ENCODE measurements around the gene FXYD2. TPM values are rescaled to one million over a fixed set of nuclear protein-coding genes. Genes with fewer than 3 reads are reported as not detected.
A peak's percentile ranks its signal among the peaks of the same experiment; 100 is the strongest.

Gene FXYD2
- total RNA-seq, 1 donor from 2014 or later, result 1.3 TPM

DNA sequence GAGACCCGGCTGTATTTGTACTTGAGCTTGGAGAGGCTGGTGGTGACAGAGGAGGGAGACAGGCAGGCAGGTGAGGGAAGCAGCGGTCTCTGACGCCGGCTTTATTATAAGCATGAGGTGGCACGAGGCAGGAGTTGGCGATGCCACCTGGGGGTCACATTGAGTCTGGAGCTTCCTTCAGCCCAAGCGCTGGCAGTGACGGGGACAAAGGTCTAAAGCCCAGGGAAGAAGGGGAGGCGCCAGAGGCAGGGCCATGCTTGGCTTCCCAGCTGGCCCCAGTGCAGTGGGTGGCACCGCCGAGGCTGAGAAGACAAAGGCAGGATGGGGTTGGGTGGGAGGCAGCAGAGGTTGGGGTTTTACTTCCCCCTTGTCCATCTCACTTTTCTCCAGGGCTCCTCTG is 4.5 kb downstream of the FXYD2 start:
- Histone ChIP-seq H3K27me3 (ENCODE audit: low read depth) (peaks cover 4% of the 10 kb centered on the region), H3K27ac (replicated peaks) (no peak overlapping the region), H3K4me1 (peaks cover 62% of the 10 kb centered on the region), H3K4me3 (no peak overlapping the region), H3K9me3 (replicated peaks) (no peaks in the 10 kb centered on the region), H3K36me3 (no peaks in the 10 kb centered on the region)
- no peak for DNase-seq
- intact Hi-C loops (cut with micrococcal nuclease), result no loop called here
- TF ChIP-seq, protein P1, sequence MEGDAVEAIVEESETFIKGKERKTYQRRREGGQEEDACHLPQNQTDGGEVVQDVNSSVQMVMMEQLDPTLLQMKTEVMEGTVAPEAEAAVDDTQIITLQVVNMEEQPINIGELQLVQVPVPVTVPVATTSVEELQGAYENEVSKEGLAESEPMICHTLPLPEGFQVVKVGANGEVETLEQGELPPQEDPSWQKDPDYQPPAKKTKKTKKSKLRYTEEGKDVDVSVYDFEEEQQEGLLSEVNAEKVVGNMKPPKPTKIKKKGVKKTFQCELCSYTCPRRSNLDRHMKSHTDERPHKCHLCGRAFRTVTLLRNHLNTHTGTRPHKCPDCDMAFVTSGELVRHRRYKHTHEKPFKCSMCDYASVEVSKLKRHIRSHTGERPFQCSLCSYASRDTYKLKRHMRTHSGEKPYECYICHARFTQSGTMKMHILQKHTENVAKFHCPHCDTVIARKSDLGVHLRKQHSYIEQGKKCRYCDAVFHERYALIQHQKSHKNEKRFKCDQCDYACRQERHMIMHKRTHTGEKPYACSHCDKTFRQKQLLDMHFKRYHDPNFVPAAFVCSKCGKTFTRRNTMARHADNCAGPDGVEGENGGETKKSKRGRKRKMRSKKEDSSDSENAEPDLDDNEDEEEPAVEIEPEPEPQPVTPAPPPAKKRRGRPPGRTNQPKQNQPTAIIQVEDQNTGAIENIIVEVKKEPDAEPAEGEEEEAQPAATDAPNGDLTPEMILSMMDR (IDR thresholded peaks at IDR 0.05; ENCODE audit: borderline replicate concordance), result no peak

DNA sequence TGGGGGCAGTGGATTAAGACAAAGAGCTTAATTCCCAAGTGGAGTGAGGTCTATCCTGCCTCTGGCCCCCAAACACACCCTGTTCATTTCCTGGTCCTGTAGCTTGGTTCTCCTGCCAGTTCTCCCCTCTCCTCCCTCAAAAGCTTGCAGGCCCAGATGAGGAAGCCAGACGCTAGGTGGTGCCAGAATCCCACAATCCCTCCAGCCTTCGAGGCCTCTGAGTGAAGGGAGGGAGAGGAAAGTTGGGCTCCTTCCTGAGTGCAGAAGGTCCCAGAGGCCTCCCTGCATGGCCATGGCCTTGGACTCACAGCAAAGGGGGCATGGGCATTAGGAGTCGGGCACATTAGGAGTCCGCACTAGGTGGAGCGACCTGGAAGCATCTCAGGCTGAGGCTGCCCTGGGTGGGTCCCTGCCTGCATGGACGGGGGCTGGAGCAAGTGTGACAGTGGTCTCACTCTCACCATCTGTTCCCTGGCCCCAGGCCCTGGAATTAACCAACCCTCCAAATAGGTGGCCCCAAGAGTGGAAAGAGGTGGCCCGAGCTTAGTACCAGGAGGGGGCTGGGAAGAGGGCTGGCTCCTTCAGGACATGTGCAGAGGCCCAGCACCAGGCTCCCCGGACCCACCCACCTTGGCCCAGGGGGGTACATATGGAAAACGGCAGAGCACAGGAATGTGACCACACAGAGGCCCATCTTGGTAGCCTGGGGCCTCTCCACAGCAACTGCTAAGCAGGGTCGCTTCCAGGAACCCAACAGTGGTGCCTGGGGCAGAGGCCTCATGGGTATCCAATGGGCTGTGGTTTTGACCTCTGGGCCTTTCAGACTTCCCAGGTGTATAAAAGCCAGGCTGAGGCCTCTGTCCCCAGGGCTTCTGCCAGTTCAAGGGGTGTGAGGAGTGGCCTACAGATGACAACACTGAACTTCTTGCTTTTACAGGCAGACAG is 5.2 kb downstream of the FXYD2 start:
- Histone ChIP-seq H3K27me3 (ENCODE audit: low read depth) (peaks cover 4% of the 10 kb centered on the region), H3K9me3 (replicated peaks) (no peaks in the 10 kb centered on the region), H3K27ac (replicated peaks) (no peak overlapping the region), H3K36me3 (no peaks in the 10 kb centered on the region), H3K4me1 (peaks cover 62% of the 10 kb centered on the region), H3K4me3 (no peak overlapping the region)
- TF ChIP-seq, protein P1 (IDR thresholded peaks at IDR 0.05; ENCODE audit: borderline replicate concordance), result peak; percentile 68
- intact Hi-C loops (cut with micrococcal nuclease), result loop anchor here (5.0 kb wide), 1 partner anchor 397 kb away; no protein-coding TSS in a partner anchor
- peak; percentile 71 for DNase-seq

GRCh38 chr11:117818041-117818873 is 6.3 kb downstream of the FXYD2 start:
- H3K36me3 ChIP-seq, result no peaks in the 10 kb centered on the region
- H3K9me3 ChIP-seq (replicated peaks), result no peaks in the 10 kb centered on the region
- no peak for DNase-seq
- H3K4me3 ChIP-seq, result no peak overlapping the region
- peaks cover 4% of the 10 kb centered on the region for H3K27me3 ChIP-seq (ENCODE audit: low read depth)
- TF ChIP-seq, protein P1 (IDR thresholded peaks at IDR 0.05; ENCODE audit: borderline replicate concordance), result peak; percentile 25
- intact Hi-C loops (cut with micrococcal nuclease), result loop anchor here (5.0 kb wide), 1 partner anchor 396 kb away; no protein-coding TSS in a partner anchor
- H3K27ac ChIP-seq (replicated peaks), result no peak overlapping the region
- peaks cover 53% of the 10 kb centered on the region for H3K4me1 ChIP-seq

DNA sequence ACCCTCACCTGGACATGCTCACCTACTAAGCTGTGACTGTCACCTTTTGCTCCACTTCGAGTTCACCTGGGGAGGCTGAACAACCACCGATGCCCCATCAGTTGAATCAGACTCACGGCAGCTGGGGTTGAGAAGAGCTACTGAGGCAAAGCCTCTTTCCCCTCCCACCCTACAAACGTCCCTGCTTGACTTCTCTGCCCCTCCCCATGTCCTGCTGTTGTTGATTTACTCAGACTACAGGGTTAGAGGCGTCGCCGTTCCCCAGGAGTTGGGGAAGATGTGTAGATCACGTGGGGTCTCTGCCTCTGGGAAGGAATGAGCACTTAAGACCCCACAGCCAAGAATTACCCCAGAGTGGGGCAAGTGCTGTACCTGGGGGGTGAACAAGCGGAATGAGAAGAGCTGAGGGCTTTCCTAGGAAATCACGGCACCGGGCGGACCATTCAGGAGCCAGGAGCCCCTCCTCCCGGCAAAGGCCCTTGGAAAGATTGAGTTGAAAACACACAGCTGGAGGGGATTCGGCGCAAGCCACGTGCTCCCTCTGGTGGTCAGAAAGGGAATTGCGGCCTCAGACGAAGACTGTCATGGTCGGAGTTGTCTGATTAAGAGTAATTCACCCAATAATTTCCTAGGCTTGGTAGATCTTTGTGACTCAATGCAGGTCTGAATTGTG is 7.0 kb downstream of the FXYD2 start:
- H3K4me3 ChIP-seq, result peak overlapping the region; percentile 36
- intact Hi-C loops (cut with micrococcal nuclease), result loop anchor here (5.0 kb wide), 1 partner anchor 395 kb away; no protein-coding TSS in a partner anchor
- peaks cover 2% of the 10 kb centered on the region for H3K27me3 ChIP-seq (ENCODE audit: low read depth)
- TF ChIP-seq, protein P1 (IDR thresholded peaks at IDR 0.05; ENCODE audit: borderline replicate concordance), result peak; percentile 99
- peak; percentile 82 for DNase-seq
- peak overlapping the region; percentile 49 for H3K27ac ChIP-seq (replicated peaks)
- no peaks in the 10 kb centered on the region for H3K36me3 ChIP-seq
- peaks cover 46% of the 10 kb centered on the region for H3K4me1 ChIP-seq
- H3K9me3 ChIP-seq (replicated peaks), result no peaks in the 10 kb centered on the region

Measured in left ventricle myocardium inferior (tissue), 1 donor.